H1 (cell line): ENCODE results near the gene SLC36A4. TPM values are rescaled to one million over a fixed set of nuclear protein-coding genes. Genes with fewer than 3 reads are reported as not detected.

ENCODE experiments used
- CTCF ChIA-PET: fragments of 300-600 bp; sonication (Branson Sonifier 250); formaldehyde crosslinking; loops from one replicate; lab custom pipeline; 2021; ENCODE audit not compliant: partially characterized antibody; lab: Charles Lee
- POLR2A ChIA-PET: fragments of 300-600 bp; sonication (Branson Sonifier 250); formaldehyde crosslinking; loops from one replicate; lab custom pipeline; 2021; ENCODE audit warnings: inconsistent platforms; ENCODE audit not compliant: partially characterized antibody; lab: Charles Lee
- DNase-seq, 2 experiments: peaks; one replicate each; pipeline versions ENCODE4 v3.0.0 to v3.0.0-alpha.2; 2010 to 2022; ENCODE audit warnings: low spot score in 2 of 2, low read depth in 1 of 2, mixed read lengths in 1 of 2
- FAIRE-seq: peaks from 2 replicates; lab custom pipeline; 2011; peaks lifted over from hg19 to GRCh38; lab: Jason Lieb, UNC
- H2AFZ ChIP-seq: 2 replicates; pipeline ENCODE4 v1.8.1; 2012; ENCODE audit warnings: low read length, inconsistent platforms
- H2AK5ac ChIP-seq: 2 replicates; pipeline ENCODE4 v1.6.1; 2013; ENCODE audit warnings: low read depth, low read length
- H2BK120ac ChIP-seq: replicated peaks from 2 replicates; pipeline ENCODE3; 2013; ENCODE audit warnings: low read depth, low read length, inconsistent platforms
- H2BK12ac ChIP-seq: 2 replicates; pipeline ENCODE4 v1.6.1; 2013; ENCODE audit warnings: low read depth, low read length
- H2BK15ac ChIP-seq: 2 replicates; pipeline ENCODE4 v1.6.1; 2013; ENCODE audit warnings: low read length
- H2BK20ac ChIP-seq: 2 replicates; pipeline ENCODE4 v1.6.1; 2013; ENCODE audit warnings: low read length
- H2BK5ac ChIP-seq: 2 replicates; pipeline ENCODE4 v1.6.1; 2013; ENCODE audit warnings: low read depth, low read length
- H3K14ac ChIP-seq: 2 replicates; pipeline ENCODE4 v1.6.1; 2013; ENCODE audit warnings: inconsistent platforms; ENCODE audit not compliant: insufficient read length
- H3K18ac ChIP-seq: 2 replicates; pipeline ENCODE4 v1.6.1; 2013; ENCODE audit warnings: low read length; ENCODE audit errors: extremely low read depth
- H3K23ac ChIP-seq: 2 replicates; pipeline ENCODE4 v1.6.1; 2013; ENCODE audit warnings: inconsistent platforms; ENCODE audit not compliant: insufficient read length
- H3K23me2 ChIP-seq: 2 replicates; pipeline ENCODE4 v1.6.1; 2013; ENCODE audit warnings: low read depth, low read length
- H3K27ac ChIP-seq: 2 replicates; pipeline ENCODE4 v1.6.1; 2011; ENCODE audit warnings: low read depth, low read length, inconsistent platforms
- H3K27me3 ChIP-seq, 4 experiments: replicated peaks in 1 of 4; 1 replicate in 1 of 4; 2 replicates in 3 of 4; pipeline versions ENCODE4 v1.6.1 to v1.8.1; 2011 to 2013; ENCODE audit warnings: low read length in 3 of 4, mild to moderate bottlenecking in 3 of 4, inconsistent platforms in 2 of 4, mixed read lengths in 2 of 4, moderate library complexity in 1 of 4; ENCODE audit not compliant: control insufficient read depth in 3 of 4, insufficient read depth in 3 of 4; ENCODE audit errors: extremely low read depth in 1 of 4
- H3K36me3 ChIP-seq, 4 experiments: 2 replicates each; pipeline versions ENCODE4 v1.6.1 to v1.8.1; 2011 to 2013; ENCODE audit warnings: mild to moderate bottlenecking in 4 of 4, low read length in 3 of 4, moderate library complexity in 2 of 4, control low read depth in 1 of 4, inconsistent platforms in 1 of 4; ENCODE audit not compliant: insufficient read depth in 4 of 4, control insufficient read depth in 2 of 4
- H3K4ac ChIP-seq: replicated peaks from 2 replicates; pipeline ENCODE3; 2013; ENCODE audit warnings: low read length, low read depth, mixed read lengths, inconsistent platforms; ENCODE audit not compliant: insufficient read length
- H3K4me1 ChIP-seq, 4 experiments: replicated peaks in 1 of 4; 1 replicate in 1 of 4; 2 replicates in 3 of 4; pipeline versions ENCODE4 v1.6.1 to v1.8.1; 2011 to 2013; ENCODE audit warnings: low read length in 3 of 4, inconsistent platforms in 2 of 4, mixed read lengths in 1 of 4; ENCODE audit not compliant: insufficient read depth in 4 of 4, control insufficient read depth in 3 of 4
- H3K4me2 ChIP-seq, 2 experiments: 2 replicates each; pipeline versions ENCODE4 v1.6.1 to v1.8.1; 2011 to 2013; ENCODE audit warnings: low read depth in 2 of 2, low read length in 2 of 2, control low read depth in 1 of 2, inconsistent platforms in 1 of 2, mild to moderate bottlenecking in 1 of 2; ENCODE audit not compliant: insufficient read depth in 1 of 2
- H3K4me3 ChIP-seq, 4 experiments: fragments of 200-600, 300-600 bp in 1 of 4; sonication (generic), shearing (Covaris generic), sonication (Bioruptor Twin) in 1 of 4; 2 replicates each; pipeline versions ENCODE4 v1.5.1 to v1.8.1; 2011 to 2016; ENCODE audit warnings: low read length in 4 of 4, low read depth in 3 of 4, control low read depth in 2 of 4, inconsistent platforms in 2 of 4, mild to moderate bottlenecking in 2 of 4, mixed read lengths in 1 of 4, moderate library complexity in 1 of 4; ENCODE audit not compliant: insufficient read depth in 2 of 4; ENCODE audit errors: extremely low read depth in 1 of 4
- H3K56ac ChIP-seq: replicated peaks from 2 replicates; pipeline ENCODE3; 2013; ENCODE audit warnings: low read depth, mild to moderate bottlenecking, mixed read lengths, low read length, inconsistent platforms; ENCODE audit not compliant: insufficient read length
- H3K79me1 ChIP-seq: 2 replicates; pipeline ENCODE4 v1.6.1; 2013; ENCODE audit warnings: low read depth, low read length, control low read depth
- H3K79me2 ChIP-seq, 2 experiments: 2 replicates each; pipeline versions ENCODE4 v1.6.1 to v1.8.1; 2012 to 2013; ENCODE audit warnings: low read length in 2 of 2, mild to moderate bottlenecking in 2 of 2, inconsistent platforms in 1 of 2; ENCODE audit not compliant: insufficient read depth in 2 of 2, control insufficient read depth in 1 of 2
- H3K9ac ChIP-seq, 4 experiments: replicated peaks in 1 of 4; 1 replicate in 1 of 4; 2 replicates in 3 of 4; pipeline versions ENCODE4 v1.6.1 to v1.8.1; 2011 to 2013; ENCODE audit warnings: low read depth in 3 of 4, low read length in 3 of 4, control low read depth in 2 of 4, mild to moderate bottlenecking in 2 of 4, moderate library complexity in 2 of 4, inconsistent platforms in 1 of 4; ENCODE audit errors: extremely low read depth in 1 of 4
- H3K9me3 ChIP-seq, 2 experiments: 2 replicates each; pipeline versions ENCODE4 v1.6.1 to v1.8.1; 2012 to 2013; ENCODE audit warnings: mild to moderate bottlenecking in 2 of 2, moderate library complexity in 2 of 2, control low read depth in 1 of 2, inconsistent platforms in 1 of 2, low read depth in 1 of 2, low read length in 1 of 2, mixed read lengths in 1 of 2; ENCODE audit not compliant: insufficient read depth in 2 of 2
- H4K20me1 ChIP-seq, 2 experiments: replicated peaks in 1 of 2; 2 replicates each; pipeline versions ENCODE3 to v1.8.1; 2011 to 2013; ENCODE audit warnings: inconsistent platforms in 2 of 2, low read length in 2 of 2, mild to moderate bottlenecking in 1 of 2; ENCODE audit not compliant: insufficient read depth in 2 of 2, control insufficient read depth in 1 of 2
- H4K5ac ChIP-seq: 2 replicates; pipeline ENCODE4 v1.6.1; 2013; ENCODE audit warnings: low read length, low read depth, mixed read lengths, inconsistent platforms; ENCODE audit not compliant: insufficient read length
- H4K8ac ChIP-seq: 2 replicates; pipeline ENCODE4 v1.8.0; 2013; ENCODE audit warnings: mild to moderate bottlenecking, moderate library complexity, low read length, inconsistent platforms; ENCODE audit not compliant: insufficient read depth; ENCODE audit errors: extremely low read depth
- H4K91ac ChIP-seq: replicated peaks from 2 replicates; pipeline ENCODE3; 2013; ENCODE audit warnings: low read length, mixed read lengths, inconsistent platforms; ENCODE audit not compliant: insufficient read length
- EGR1 ChIP-seq: IDR thresholded peaks from 2 replicates; pipeline ENCODE4 v1.6.1; 2011; ENCODE audit warnings: low read depth, low read length, borderline replicate concordance
- RFX5 ChIP-seq: IDR thresholded peaks from 2 replicates; pipeline ENCODE4 v1.6.1; 2011; ENCODE audit warnings: low read depth, low read length, improper control_type of control experiment, borderline replicate concordance
- SAP30 ChIP-seq: fragments of 300-600 bp; sonication (generic); IDR thresholded peaks from 2 replicates; pipeline ENCODE4 v1.7.1; 2012; ENCODE audit warnings: low read length, moderate library complexity, mild to moderate bottlenecking, inconsistent platforms; ENCODE audit not compliant: insufficient read depth, insufficient replicate concordance
- TAF1 ChIP-seq: IDR thresholded peaks from 2 replicates; pipeline ENCODE4 v1.6.1; 2011; ENCODE audit warnings: mild to moderate bottlenecking, low read depth, low read length
- ZNF274 ChIP-seq: IDR thresholded peaks from 2 replicates; pipeline ENCODE4 v1.7.0; 2012; ENCODE audit warnings: low read length, borderline replicate concordance; ENCODE audit errors: extremely low read depth
- WGBS, 2 experiments: shearing (Covaris generic) in 1 of 2; methylation state at CpG; one replicate each; pipeline versions ENCODE4 v1.1.6 to v1.1.7; 2013 to 2015; ENCODE audit warnings: low lambda C conversion rate in 2 of 2, mixed read lengths in 2 of 2, inconsistent platforms in 1 of 2, low coverage in 1 of 2, missing lambda C conversion rate in 1 of 2; ENCODE audit not compliant: insufficient replicate concordance in 2 of 2, insufficient coverage in 1 of 2, insufficient read length in 1 of 2; ENCODE audit errors: extremely low coverage in 1 of 2, missing lambda C conversion rate in 1 of 2; 5-methylcytosine and 5-hydroxymethylcytosine counted together
- polyA plus RNA-seq, 7 experiments: library from polyadenylated mRNA; depleted of rRNA in 3 of 7; stranded (reverse) in 5 of 7; unstranded in 2 of 7; fragments of >200 nt in 5 of 7; fragments of 200-250 nt in 2 of 7; gene quantifications; 1 replicate in 5 of 7; 2 replicates in 1 of 7; 4 replicates in 1 of 7; pipeline versions ENCODE4 v1.2.1 to v1.2.3, GENCODE V29; 2011 to 2013; ENCODE audit warnings: missing spikeins in 2 of 7, mixed read lengths in 2 of 7
- total RNA-seq: library from RNA; stranded (reverse); fragmentation: NEBNext Ultra II Directional; extraction: Animal tissue kit (Norgen Biotek cat#: 25700); gene quantifications from 2 replicates; pipeline ENCODE4 v1.2.1, GENCODE V29; 2021
- TF ChIP-seq, protein P1 (sequence below): IDR thresholded peaks from 2 replicates; pipeline ENCODE4 v1.6.1; 2012; ENCODE audit warnings: inconsistent platforms

SLC36A4 gene
- total and polyA plus RNA-seq, 2 of the 8 experiments (the other 6 are each of a cell fraction or from before 2014, with no cell fraction given): 10.2 to 22.7 TPM

DNA sequence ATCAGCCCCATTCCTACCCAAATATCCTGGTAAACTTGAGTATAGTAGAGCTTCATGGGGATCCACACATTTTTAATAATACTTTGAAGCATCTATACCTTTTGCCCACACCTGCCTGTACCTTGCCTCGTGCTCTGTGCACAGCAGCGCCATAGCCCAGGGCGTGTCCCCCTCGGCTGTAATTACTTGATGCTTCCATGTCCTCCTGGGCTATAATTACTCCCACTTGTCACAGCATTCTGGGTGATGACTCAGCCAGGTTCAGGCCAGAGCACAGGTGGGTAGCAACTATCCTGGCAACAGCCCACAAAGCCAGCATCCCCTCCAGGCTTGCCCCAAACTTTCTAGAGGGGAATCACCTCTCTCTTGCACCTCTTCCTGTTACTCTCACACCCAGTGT lies 23.7 kb upstream of the SLC36A4 start:
- H2AK5ac ChIP-seq: no peak overlapping the region
- ChIA-PET CTCF (interaction anchor here (1.3 to 2.9 kb wide), 3 partner anchors 10 to 14 kb away, joined by 4 to 16 read pairs (median 4); no protein-coding TSS in a partner anchor), POLR2A (interaction anchor here (0.5 kb wide), 1 partner anchor 80 kb away, joined by 3 read pairs; no protein-coding TSS in a partner anchor)
- H4K8ac ChIP-seq: no peak overlapping the region
- no peak for TF ChIP-seq SAP30
- no peak for TF ChIP-seq EGR1
- TF ChIP-seq, protein P1, sequence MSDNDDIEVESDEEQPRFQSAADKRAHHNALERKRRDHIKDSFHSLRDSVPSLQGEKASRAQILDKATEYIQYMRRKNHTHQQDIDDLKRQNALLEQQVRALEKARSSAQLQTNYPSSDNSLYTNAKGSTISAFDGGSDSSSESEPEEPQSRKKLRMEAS: no peak
- TF ChIP-seq TAF1: no peak
- no peak for TF ChIP-seq RFX5
- no peak for TF ChIP-seq ZNF274
- no peaks in the 10 kb centered on the region for H3K27me3 ChIP-seq
- no peak overlapping the region for H3K4me2 ChIP-seq
- H3K23me2 ChIP-seq: no peaks in the 10 kb centered on the region
- no peak overlapping the region for H4K5ac ChIP-seq
- H3K4ac ChIP-seq: no peak overlapping the region
- 0 out of 7 replicates have a peak, but pooled peaks cover 0 to 3% (median 0%) of the 10 kb centered on the region in 4 experiments for H3K4me1 ChIP-seq
- H4K91ac ChIP-seq: no peak overlapping the region
- no peak overlapping the region for H2BK12ac ChIP-seq
- no peak for FAIRE-seq
- no peak overlapping the region for H2BK5ac ChIP-seq
- no peaks in the 10 kb centered on the region for H4K20me1 ChIP-seq
- H3K9me3 ChIP-seq: no peaks in the 10 kb centered on the region
- H2AFZ ChIP-seq: no peak overlapping the region
- 88% methylated on average over 4 of the region's 4 CpGs; no CpG with 5 or more reads in 1 of the 2 experiments for WGBS, 2 experiments
- no peak overlapping the region for H3K56ac ChIP-seq
- no peak overlapping the region for H3K18ac ChIP-seq
- H2BK120ac ChIP-seq: no peak overlapping the region
- H3K4me3 ChIP-seq: no peak overlapping the region
- no peak overlapping the region for H3K9ac ChIP-seq
- H3K14ac ChIP-seq: no peak overlapping the region
- H2BK15ac ChIP-seq: no peak overlapping the region
- H3K27ac ChIP-seq: no peak overlapping the region
- H3K79me2 ChIP-seq: no peaks in the 10 kb centered on the region
- no peak for DNase-seq
- H3K36me3 ChIP-seq: no peaks in the 10 kb centered on the region
- H3K23ac ChIP-seq: no peak overlapping the region
- H3K79me1 ChIP-seq: no peaks in the 10 kb centered on the region
- H2BK20ac ChIP-seq: no peak overlapping the region
